ENCODE results near the gene BCL11B.

- TF ChIP-seq CTCF (IDR thresholded peaks at IDR 0.05): no peak
- TF ChIP-seq POLR2A (IDR thresholded peaks at IDR 0.05): no peak
Measured at GRCh38 chr14:99207456-99207855, 64.5 kb downstream of the BCL11B start.

Measured in Peyer's patch (tissue), 4 donors.